H1 (cell line): ENCODE data around the gene LRRC26.

ENCODE experiments used
- CHD1 ChIP-seq: IDR thresholded peaks from 2 replicates; pipeline ENCODE4 v1.6.1; 2012; ENCODE audit warnings: low read depth, low read length, improper control_type of control experiment
- CREB1 ChIP-seq: IDR thresholded peaks from 2 replicates; pipeline ENCODE4 v1.6.1; 2012; ENCODE audit warnings: inconsistent platforms
- EZH2 ChIP-seq: fragments of 200-600 bp; sonication (generic); IDR thresholded peaks from 2 replicates; pipeline ENCODE4 v1.7.1; 2012; ENCODE audit warnings: low read depth, mild to moderate bottlenecking, moderate library complexity, low read length, inconsistent platforms; ENCODE audit not compliant: severe bottlenecking
- HDAC2 ChIP-seq, 2 experiments: fragments of 300-600 bp in 1 of 2; sonication (generic) in 1 of 2; IDR thresholded peaks; 2 replicates each; pipeline ENCODE4 v1.6.1; 2011 to 2012; ENCODE audit warnings: low read depth in 2 of 2, low read length in 2 of 2, mild to moderate bottlenecking in 2 of 2, moderate library complexity in 2 of 2, borderline replicate concordance in 1 of 2, inconsistent platforms in 1 of 2
- MAX ChIP-seq: IDR thresholded peaks from 2 replicates; pipeline ENCODE4 v1.6.1; 2012; ENCODE audit warnings: inconsistent platforms
- POLR2AphosphoS5 ChIP-seq: IDR thresholded peaks from 2 replicates; pipeline ENCODE4 v1.6.1; 2011; ENCODE audit warnings: low read depth, low read length
- SRF ChIP-seq: IDR thresholded peaks from 2 replicates; pipeline ENCODE4 v1.6.1; 2011; ENCODE audit warnings: mild to moderate bottlenecking, low read depth, low read length, moderate library complexity
- ZNF274 ChIP-seq: IDR thresholded peaks from 2 replicates; pipeline ENCODE4 v1.7.0; 2012; ENCODE audit warnings: low read length, borderline replicate concordance; ENCODE audit errors: extremely low read depth
- TF ChIP-seq, protein P1 (sequence below), 3 experiments: IDR thresholded peaks; 1 replicate in 2 of 3; 2 replicates in 1 of 3; pipeline versions ENCODE4 v1.5.1 to v1.6.1; 2011; ENCODE audit warnings: low read length in 3 of 3, mild to moderate bottlenecking in 3 of 3, inconsistent platforms in 2 of 3, low read depth in 1 of 3, moderate library complexity in 1 of 3; ENCODE audit not compliant: insufficient read depth in 1 of 3; ENCODE audit errors: control extremely low read depth in 1 of 3

DNA sequence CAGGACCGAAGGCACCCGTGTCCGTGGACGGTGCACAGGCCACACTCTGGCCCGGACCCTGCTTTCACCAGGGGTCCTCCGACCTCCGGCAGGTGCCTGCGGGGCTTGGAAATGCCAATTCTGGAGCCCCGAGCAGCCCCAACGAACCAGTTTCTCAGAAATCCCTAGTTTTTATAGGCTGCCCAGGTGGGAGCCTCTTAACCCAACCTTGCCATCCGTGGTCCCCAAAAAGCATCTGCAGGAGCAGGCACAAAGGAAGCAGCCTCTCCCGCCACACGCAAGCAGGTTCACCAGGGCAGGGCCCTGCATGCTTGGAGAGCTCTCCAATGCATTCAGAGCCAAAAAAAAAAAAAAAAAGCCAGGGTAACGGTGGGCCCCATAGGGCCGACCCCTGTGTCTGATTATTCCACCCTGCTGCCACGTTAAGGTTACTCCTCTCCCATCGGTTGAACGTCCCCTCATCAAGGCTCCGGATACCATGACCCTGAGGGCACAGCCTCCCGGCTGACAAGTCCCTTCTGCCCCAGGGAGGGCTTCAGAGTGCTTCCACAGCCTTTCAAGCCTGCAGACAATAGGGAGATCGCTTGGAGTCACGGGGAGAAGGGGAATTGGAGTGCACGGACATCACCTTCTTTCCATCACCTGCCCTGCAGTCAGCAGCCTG lies 31.5 kb upstream of the LRRC26 start:
- TF ChIP-seq POLR2AphosphoS5 (no peak), MAX (no peak), ZNF274 (no peak), SRF (no peak), CHD1 (no peak), HDAC2 (IDR thresholded peaks at IDR 0.05; ENCODE audit: borderline replicate concordance in 1 of 2, low read depth in 2 of 2, low read length in 2 of 2) (no peak), CREB1 (no peak), EZH2 (no peak)
- TF ChIP-seq, protein P1, sequence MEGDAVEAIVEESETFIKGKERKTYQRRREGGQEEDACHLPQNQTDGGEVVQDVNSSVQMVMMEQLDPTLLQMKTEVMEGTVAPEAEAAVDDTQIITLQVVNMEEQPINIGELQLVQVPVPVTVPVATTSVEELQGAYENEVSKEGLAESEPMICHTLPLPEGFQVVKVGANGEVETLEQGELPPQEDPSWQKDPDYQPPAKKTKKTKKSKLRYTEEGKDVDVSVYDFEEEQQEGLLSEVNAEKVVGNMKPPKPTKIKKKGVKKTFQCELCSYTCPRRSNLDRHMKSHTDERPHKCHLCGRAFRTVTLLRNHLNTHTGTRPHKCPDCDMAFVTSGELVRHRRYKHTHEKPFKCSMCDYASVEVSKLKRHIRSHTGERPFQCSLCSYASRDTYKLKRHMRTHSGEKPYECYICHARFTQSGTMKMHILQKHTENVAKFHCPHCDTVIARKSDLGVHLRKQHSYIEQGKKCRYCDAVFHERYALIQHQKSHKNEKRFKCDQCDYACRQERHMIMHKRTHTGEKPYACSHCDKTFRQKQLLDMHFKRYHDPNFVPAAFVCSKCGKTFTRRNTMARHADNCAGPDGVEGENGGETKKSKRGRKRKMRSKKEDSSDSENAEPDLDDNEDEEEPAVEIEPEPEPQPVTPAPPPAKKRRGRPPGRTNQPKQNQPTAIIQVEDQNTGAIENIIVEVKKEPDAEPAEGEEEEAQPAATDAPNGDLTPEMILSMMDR (IDR thresholded peaks at IDR 0.05; ENCODE audit: control extremely low read depth in 1 of 3, insufficient read depth in 1 of 3, low read depth in 1 of 3, low read length in 3 of 3), result no peak
